ENCODE measurements around the gene SPPL2B.

DNA sequence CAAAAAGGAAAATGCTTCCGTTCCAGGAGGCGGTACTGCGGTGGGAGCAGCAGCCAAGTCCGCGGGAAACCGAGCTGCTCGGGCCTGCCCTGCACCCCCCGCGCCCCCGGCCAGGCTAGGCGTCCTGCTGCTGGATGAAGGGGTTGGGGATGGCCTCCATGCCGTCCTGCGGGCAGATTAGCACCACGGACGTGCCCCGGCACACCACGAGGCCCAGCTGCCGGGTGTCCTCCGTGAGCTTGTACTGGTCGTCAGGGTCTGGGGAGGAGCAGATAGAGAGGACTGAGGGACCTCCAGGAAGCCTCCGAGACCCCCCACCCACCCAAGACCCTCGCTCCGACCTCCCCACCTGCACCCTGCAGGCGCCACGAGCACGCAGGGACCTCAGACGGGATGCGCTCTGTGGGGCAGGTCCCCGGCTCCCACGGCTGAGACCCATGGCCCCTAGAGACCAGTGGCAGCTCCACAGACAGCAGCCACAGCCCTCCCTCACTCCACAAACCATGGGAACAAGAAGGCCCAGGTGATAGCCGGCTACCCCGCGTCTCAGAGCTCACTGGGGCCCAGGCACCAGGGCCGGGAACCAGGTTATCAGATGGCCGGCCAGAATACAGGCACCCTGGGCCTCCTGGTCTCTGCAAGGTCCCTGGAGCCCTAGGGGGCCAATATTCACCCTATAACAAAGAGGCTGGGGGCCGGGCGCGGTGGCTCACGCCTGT is 6.8 kb upstream of the SPPL2B start:
- TF ChIP-seq, protein P1, sequence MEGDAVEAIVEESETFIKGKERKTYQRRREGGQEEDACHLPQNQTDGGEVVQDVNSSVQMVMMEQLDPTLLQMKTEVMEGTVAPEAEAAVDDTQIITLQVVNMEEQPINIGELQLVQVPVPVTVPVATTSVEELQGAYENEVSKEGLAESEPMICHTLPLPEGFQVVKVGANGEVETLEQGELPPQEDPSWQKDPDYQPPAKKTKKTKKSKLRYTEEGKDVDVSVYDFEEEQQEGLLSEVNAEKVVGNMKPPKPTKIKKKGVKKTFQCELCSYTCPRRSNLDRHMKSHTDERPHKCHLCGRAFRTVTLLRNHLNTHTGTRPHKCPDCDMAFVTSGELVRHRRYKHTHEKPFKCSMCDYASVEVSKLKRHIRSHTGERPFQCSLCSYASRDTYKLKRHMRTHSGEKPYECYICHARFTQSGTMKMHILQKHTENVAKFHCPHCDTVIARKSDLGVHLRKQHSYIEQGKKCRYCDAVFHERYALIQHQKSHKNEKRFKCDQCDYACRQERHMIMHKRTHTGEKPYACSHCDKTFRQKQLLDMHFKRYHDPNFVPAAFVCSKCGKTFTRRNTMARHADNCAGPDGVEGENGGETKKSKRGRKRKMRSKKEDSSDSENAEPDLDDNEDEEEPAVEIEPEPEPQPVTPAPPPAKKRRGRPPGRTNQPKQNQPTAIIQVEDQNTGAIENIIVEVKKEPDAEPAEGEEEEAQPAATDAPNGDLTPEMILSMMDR (IDR thresholded peaks at IDR 0.05): no peak
- TF ChIP-seq POLR2A (IDR thresholded peaks at IDR 0.05): no peak

Data from body of pancreas (tissue), 4 donors.